A549 (cell line): ENCODE measurements around the gene MEIS1.

ENCODE experiments used
- CTCF ChIP-seq: fragments of >200 bp; sonication (Bioruptor Twin); formaldehyde crosslinking; IDR thresholded peaks from 3 replicates; pipeline ENCODE4 v1.5.1; 2016
- POLR2A ChIP-seq: IDR thresholded peaks from 2 replicates; pipeline ENCODE4 v1.6.1; 2012; ENCODE audit warnings: mild to moderate bottlenecking, low read length
- RNF2 ChIP-seq: fragments of 200-600 bp; sonication (generic); IDR thresholded peaks from 2 replicates; pipeline ENCODE4 v1.6.1; 2016; ENCODE audit warnings: low read depth, mild to moderate bottlenecking, antibody characterized with exemption, moderate library complexity, borderline replicate concordance
- TF ChIP-seq, protein P1 (sequence below): fragments of 250-450 bp; sonication (Bioruptor Pico); IDR thresholded peaks from 2 replicates; pipeline ENCODE4 v1.5.0; 2021; ENCODE audit warnings: mild to moderate bottlenecking, moderate library complexity, borderline replicate concordance
- TF ChIP-seq, protein P2 (sequence below): IDR thresholded peaks from 2 replicates; pipeline ENCODE4 v1.6.1; 2012

DNA sequence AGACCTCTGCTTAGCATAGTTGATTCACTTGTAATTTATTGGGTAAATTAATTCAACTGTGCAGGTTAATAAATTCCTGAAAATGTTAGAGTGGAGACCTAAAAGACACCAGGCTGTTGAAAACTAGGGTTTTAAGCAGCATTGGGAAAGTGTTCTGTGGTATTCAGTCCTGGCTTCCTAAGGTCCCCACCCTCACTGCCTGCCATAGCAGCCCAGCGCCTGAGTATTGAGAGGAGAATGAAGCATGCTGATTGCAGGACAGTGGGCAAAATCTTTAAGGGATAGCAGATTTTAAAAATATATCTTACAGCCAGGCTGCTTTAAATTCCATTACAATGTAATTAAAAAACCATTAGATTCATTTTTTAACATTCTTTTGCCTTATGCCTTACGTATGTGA lies 20.6 kb downstream of the MEIS1 start:
- TF ChIP-seq CTCF (no peak), RNF2 (no peak), POLR2A (no peak)
- TF ChIP-seq, protein P1, sequence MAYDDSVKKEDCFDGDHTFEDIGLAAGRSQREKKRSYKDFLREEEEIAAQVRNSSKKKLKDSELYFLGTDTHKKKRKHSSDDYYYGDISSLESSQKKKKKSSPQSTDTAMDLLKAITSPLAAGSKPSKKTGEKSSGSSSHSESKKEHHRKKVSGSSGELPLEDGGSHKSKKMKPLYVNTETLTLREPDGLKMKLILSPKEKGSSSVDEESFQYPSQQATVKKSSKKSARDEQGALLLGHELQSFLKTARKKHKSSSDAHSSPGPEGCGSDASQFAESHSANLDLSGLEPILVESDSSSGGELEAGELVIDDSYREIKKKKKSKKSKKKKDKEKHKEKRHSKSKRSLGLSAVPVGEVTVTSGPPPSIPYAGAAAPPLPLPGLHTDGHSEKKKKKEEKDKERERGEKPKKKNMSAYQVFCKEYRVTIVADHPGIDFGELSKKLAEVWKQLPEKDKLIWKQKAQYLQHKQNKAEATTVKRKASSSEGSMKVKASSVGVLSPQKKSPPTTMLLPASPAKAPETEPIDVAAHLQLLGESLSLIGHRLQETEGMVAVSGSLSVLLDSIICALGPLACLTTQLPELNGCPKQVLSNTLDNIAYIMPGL: no peak
- TF ChIP-seq, protein P2, sequence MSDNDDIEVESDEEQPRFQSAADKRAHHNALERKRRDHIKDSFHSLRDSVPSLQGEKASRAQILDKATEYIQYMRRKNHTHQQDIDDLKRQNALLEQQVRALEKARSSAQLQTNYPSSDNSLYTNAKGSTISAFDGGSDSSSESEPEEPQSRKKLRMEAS: no peak
